HG03571 (cell line): ENCODE measurements around the gene FAM240A.
"Not testable (repeated sequence)": the region's sequence is repeated elsewhere in the genome, so short reads cannot be mapped to it uniquely, and the experiment has no call there.

Source experiments
- ATAC-seq: cut with Tn5 transposase; IDR thresholded peaks from one replicate; pipeline ENCODE4 v1.9.1; 2021; ENCODE audit not compliant: unreplicated experiment

The FAM240A gene

DNA sequence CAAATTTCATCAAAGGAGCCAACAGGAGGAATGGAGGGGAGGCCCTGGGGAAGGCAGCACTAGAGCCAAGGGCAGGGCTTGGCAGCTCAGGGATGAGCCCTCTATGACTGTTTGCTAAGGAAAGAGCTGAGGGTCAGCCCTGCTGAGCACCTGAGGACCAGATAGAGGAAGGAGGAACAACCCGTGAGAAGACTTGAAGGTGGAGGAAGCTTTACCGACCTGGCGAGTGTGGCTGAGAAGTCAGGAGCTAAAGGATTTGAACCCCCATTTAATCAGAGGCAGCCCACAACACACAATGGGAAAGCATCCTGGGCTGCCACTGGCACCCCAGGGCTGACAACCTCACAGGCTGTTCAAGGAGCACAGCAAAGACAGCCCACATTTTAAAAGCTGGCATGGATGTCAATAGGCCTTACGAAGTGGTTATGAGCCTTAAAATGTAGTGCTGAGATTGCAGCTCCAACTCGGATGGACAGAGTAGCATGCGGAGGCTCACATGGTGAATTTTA lies 25.5 kb upstream of the FAM240A start:
- no peak for ATAC-seq

GRCh38 chr3:46587268-46587667 lies 25.1 kb upstream of the FAM240A start:
- ATAC-seq: not testable (repeated sequence)

DNA sequence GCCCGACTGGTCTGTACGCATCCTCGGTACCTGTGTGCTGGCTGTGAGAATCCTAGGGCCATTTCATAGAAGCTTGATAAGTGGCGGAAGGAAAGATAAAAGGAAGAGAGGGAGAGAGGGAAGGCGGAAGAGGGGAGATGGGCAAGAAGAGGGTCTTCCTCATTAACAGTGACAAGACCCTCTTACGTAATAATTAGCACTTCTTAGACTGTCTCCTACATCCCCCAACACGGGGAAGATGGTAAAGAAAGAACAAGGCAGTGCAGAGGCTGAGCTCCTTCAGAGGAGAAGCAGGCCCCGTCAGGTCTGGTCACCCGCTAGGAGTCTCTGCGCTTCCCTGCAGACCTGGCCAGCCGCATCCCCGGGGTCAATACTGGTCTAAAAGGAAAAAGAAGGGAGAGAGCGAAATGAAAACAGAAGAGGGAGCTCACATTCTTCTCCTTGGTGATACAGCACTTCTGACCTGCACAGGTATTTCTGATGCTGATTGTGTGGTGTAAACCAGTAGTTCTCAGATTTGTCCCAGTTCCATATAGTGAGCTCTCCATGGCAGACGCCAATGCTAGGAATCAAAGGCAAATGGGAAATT lies 19.0 kb upstream of the FAM240A start:
- ATAC-seq: no peak

DNA sequence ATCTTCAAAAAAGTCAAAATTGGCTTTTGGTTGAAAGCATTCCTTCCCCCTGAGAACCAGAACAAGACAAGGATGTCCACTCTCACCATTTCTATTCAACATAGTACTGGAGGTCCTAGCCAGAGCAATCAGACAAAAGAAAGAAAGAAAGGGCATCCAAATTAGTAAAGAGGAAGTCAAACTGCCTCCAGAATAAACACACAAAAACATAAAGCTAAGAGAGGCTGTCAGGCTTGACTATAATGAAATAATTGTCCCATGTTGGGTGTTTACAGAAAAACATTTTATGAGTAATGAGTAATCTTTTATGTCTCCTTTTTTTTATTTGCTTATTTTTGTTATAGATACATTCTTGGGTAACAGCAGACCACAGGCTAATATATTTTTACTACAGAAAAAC lies 18.3 kb upstream of the FAM240A start:
- no peak for ATAC-seq

DNA sequence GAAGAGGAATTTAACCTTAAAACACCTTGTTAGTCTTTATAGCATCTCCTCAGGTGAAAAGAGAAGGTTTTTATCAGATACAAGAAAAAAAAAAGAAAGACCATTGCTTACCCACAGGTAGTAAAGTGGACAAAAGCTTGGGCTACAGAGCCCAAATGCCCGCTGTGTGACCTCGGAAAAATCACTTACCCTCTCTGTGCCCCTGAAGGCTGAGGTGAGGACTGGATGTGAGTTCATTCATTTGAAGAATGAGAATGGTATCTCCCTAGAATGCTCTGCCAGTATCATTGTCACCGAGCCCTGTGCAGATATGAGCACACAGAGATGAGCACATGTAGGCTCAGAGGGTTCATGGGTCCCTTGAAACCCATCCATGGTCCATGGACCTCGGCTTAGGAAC lies 17.6 kb upstream of the FAM240A start:
- ATAC-seq: no peak

- no peak for ATAC-seq
Observed at GRCh38 chr3:46595819-46596314, 16.5 kb upstream of the FAM240A start.

DNA sequence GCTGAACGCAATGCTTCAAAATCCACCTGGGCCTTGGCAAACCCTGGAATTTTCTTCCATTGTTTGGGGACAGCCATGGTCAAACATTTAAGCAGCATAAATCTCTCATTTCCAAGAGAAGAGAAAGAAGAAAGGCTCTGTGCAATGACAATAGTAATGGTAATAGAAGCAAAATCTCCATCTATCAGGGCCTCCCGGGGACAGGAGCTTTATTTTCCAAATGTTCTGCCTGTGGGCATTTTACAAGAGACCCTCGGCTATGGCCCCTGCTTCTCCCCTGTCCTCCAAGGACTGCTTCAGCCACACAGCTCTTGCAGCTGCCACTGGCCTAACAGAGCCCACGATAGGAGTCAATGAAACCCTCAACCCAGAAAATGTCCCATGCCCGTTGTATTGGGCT lies 12.7 kb upstream of the FAM240A start:
- no peak for ATAC-seq

DNA sequence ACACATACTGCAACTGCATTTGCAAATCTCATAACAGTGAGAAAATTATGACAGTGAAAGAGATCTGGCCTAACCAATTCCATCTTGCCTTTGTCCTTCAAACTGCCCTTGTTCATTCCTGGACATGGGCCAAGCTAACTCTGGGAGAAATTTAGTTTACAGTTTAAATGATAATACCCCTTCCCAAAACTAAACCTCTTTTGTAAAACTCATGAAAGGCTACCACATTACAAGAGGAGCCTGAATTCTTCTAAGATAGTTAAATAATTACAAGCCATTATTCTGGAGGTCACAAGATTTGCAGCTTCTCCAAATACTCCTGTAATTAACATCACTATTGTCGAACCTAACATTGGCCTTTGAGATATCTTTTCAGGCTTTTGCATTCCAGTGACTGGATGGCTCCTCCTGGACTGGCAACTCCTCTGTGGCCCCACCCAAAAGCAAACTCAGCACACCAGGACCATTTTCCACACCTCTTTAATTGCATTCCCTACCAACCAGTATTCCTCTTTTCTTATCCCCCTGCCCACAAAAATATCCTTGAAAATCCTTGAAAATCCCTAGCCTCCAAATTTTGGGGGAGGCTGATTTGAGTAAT lies 8.8 kb upstream of the FAM240A start:
- no peak for ATAC-seq

DNA sequence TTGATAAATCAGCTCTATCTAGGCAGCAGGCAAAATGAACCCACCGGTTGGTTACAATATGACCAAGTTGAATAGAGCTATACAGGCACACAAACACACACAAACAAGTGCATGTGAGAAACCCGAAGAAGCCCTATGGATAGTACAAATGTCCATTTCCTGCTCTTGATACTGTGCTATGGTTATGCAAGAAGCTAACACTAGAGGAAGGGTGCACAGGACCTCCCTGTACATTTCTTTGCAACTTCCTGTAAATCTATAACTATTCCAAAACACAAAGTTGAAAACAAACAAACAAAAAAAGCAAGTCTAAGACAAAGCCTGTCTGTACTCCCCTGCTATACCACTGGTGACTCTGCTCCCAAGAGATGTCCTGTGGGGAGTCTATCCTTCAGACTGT lies 8.2 kb upstream of the FAM240A start:
- ATAC-seq: no peak

GRCh38 chr3:46607603-46608028 lies 4.7 kb upstream of the FAM240A start:
- no peak for ATAC-seq

DNA sequence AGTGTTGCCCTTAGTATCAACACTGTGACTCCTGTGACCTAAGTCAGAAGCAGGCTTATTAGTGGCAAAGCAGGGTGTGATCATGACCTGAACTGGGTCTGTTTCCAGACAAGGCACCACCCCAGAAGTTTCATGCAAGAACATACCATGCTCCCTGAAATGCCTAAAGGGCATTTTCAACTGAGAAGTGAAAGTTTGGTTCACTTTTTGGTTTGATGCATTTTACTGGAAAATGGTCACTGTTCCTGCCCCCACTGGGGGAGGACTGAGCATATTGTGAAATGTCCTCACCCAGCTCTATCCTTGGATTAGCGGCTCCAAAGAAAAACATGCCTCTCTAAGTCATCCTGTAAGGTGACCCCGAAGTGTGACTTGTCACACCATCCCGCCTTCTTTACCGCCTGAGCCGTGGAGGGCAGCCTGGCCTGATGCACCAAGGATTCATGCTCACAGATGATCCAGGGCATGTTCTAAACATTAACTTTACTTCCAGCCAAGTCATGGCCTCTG lies 3.1 kb upstream of the FAM240A start:
- no peak for ATAC-seq

- ATAC-seq: no peak
Observed at GRCh38 chr3:46609944-46610722, 2.2 kb upstream of the FAM240A start.

- ATAC-seq: no peak
Observed at GRCh38 chr3:46613313-46614005, 1.1 kb downstream of the FAM240A start.

DNA sequence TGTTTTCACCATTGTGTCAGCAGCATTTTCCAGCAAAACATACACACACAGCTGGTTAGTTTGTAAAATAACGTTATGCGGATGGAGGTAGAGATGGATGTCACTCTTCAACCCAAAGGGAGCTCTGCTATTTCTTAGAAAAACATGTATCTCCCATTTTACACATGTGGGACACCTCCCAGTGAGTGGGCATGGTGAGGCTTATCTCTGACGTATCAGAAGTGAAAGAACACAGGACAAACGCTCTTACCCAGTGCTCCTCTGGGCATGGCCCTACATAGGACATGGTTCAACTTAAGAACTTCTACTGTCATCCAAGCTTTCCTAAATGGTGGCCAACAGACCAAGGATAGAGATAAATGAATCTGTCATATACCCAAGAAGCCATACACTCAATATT lies 2.1 kb downstream of the FAM240A start:
- ATAC-seq: no peak

DNA sequence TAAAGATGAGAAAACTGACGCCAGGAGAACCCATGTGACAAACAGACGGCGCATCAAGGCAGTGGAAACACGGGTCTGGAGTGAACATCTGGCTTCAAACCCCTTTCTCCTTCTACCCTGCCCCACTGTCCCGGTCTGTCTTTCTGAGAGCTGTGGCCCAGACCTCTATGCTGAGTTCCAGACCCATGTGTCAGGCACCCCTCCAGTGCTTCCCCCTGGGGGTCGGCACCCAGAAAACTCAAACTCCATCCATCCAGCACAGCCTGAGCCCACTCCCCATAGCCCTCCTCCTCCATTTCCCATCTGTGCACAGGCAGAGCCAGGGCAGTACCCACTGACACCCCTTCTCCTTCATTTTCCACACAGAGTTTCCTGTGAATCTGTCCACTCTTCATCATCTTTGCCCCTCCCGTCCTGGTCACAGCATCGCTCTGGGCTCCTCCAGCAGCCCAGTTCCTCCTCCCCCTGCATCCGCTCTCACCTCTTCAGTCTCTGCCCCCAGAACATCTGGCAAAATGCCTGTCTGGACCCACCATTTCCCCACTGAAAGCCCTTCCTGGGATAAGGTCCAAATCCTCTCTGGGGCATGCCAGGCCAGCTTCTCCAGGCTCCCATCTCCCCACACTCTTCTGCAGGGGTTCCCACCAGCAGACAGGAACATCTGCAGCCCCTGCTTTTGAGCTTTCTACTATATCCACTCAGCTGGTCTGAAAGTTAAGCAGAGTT lies 2.9 kb downstream of the FAM240A start:
- no peak for ATAC-seq

GRCh38 chr3:46615976-46616375 lies 3.7 kb downstream of the FAM240A start:
- no peak for ATAC-seq

DNA sequence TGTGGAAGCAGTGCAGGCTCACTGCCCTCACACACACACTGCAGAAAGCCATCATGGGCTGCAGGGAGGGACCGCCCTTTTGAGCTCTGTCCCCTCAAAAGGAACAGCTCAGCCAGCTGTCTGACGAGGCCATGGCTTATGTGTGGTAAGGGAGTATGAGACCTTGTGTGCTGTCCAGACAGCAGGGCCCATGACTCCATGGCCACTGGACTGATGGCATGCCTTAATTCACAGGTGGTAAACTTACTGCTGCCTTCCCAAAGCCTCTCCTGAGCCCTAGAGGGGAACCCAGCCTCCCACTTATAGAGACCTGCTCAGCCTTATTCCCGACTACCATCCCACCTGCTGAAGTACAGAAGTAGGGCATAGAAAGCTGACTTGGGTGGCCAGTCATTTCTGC lies 5.6 kb downstream of the FAM240A start:
- ATAC-seq: no peak

- no peak for ATAC-seq
Observed at GRCh38 chr3:46619845-46620778, 7.8 kb downstream of the FAM240A start.

DNA sequence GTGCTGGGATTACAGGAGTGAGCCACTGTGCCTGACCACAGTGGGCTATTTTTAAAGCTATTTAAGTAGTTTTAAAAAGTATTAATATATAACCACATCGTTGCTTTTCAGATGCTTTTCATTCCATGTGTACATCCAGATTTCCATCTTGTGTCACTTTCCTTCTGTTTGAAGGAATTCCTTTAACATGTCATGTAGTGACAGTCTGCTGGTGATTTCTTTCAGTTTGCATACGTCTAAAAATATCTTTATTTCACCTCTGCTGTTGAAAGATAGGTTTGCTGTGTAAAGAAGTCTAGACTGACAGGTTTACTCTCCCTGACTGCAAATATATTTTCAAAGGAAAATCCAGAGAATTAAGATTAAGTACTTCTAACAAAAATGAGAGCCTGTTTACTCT lies 12.2 kb downstream of the FAM240A start:
- no peak for ATAC-seq
